GM12864 (cell line): Measurements from ENCODE around the gene TPSD1.
"Not testable (repeated sequence)": the region's sequence is repeated elsewhere in the genome, so short reads cannot be mapped to it uniquely, and the experiment has no call there.

Source experiments
- DNase-seq: peaks from one replicate; pipeline ENCODE4 v3.0.0-alpha.2; 2011; ENCODE audit warnings: low read depth
- H3K4me3 ChIP-seq: 2 replicates; pipeline ENCODE4 v1.5.1; 2011; ENCODE audit warnings: mild to moderate bottlenecking, low read depth, low read length, control low read depth
- TF ChIP-seq, protein P1 (sequence below): IDR thresholded peaks from 2 replicates; pipeline ENCODE4 v1.5.1; 2011; ENCODE audit warnings: low read depth, mild to moderate bottlenecking, moderate library complexity, low read length, control low read depth, inconsistent platforms; ENCODE audit errors: missing control alignments

Gene TPSD1

DNA sequence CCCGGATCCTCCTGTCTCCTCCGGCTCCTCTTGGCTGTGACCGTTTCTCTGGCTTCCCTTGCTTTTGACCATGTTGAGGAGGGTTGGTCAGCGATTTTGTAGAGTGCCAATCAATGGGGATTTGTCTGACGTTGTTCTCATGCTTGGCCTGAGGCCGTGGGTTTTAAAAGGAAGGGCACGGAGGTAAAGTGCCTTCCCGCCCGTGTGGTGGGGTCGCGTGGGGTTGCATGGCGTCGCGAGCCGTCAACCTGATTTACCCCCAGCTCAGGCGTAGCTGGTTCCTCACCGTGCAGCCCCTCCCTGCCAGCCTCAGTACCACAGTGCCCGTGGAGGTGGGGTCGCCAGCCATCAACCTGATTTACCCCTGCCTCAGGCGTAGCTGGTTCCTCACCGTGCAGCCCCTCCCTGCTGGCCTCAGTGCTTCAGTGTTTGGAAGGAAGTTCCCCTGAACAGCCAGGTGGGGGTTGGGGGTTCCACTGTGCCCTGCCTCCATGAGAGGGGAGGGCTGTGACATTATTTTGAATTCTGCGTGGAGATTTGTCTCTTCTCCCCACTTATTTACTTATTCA, 10.3 kb upstream of the TPSD1 start:
- no peak overlapping the region for H3K4me3 ChIP-seq
- TF ChIP-seq, protein P1, sequence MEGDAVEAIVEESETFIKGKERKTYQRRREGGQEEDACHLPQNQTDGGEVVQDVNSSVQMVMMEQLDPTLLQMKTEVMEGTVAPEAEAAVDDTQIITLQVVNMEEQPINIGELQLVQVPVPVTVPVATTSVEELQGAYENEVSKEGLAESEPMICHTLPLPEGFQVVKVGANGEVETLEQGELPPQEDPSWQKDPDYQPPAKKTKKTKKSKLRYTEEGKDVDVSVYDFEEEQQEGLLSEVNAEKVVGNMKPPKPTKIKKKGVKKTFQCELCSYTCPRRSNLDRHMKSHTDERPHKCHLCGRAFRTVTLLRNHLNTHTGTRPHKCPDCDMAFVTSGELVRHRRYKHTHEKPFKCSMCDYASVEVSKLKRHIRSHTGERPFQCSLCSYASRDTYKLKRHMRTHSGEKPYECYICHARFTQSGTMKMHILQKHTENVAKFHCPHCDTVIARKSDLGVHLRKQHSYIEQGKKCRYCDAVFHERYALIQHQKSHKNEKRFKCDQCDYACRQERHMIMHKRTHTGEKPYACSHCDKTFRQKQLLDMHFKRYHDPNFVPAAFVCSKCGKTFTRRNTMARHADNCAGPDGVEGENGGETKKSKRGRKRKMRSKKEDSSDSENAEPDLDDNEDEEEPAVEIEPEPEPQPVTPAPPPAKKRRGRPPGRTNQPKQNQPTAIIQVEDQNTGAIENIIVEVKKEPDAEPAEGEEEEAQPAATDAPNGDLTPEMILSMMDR, result no peak
- DNase-seq, result no peak

DNA sequence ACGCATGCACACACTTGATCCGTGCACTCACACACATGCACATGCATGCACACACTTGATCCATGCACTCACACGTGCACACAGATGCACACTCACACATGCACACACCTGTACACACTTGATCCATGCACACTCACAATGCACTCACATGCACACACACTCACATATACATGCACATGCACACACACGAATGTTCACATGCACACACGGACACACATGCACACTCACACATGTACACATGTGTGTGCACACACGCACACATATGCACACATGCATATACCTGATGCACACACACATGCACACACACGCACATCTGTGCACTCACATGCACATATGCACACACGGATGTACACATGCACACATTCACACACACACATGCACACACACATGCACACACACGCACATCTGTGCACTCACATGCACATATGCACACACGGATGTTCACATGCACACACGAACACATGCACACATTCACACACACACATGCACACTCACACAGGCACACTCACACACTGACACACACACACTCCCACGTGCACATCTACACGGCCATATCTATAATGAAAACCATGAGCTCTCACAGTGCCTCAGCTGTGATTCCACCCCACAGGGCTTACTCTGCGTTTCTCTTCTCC, 7.8 kb upstream of the TPSD1 start:
- not testable (repeated sequence) for H3K4me3 ChIP-seq, DNase-seq

DNA sequence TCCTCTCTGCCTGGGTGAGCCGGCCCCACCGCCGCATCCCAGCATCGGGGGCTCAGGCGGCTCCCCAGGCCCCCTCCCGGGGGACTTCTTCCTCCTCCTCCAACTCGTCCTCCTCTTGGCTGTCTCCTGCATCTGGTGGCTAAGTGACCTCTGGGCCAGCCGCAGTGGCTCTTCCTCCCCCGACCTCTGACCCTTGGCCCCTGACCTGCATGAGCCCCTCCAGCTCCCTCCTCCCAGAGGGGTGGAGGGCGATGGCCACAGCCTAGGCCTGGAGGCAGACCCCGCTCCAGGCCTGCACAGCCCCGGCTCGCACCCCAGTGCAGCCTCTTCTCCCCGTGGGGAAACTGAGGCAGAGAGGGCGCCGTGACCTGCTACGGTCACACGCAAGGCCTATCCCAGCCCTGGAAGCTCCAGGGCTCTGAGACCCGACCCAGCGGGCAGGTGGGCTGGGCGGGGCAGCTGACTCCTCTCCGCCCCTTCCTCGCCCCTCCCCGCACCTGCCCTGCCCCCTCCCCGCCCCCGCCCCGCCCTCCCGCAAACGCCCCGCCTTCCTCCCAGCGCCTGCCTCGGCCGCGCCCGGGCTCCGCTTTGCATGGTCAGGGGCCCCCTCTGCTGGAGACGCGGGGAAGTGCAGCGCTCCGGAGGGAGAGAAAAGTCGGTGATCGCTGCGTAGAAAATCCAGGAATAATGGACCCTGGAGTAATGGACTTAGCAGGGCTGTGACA, 6.7 kb upstream of the TPSD1 start:
- H3K4me3 ChIP-seq, DNase-seq: not testable (repeated sequence)

DNA sequence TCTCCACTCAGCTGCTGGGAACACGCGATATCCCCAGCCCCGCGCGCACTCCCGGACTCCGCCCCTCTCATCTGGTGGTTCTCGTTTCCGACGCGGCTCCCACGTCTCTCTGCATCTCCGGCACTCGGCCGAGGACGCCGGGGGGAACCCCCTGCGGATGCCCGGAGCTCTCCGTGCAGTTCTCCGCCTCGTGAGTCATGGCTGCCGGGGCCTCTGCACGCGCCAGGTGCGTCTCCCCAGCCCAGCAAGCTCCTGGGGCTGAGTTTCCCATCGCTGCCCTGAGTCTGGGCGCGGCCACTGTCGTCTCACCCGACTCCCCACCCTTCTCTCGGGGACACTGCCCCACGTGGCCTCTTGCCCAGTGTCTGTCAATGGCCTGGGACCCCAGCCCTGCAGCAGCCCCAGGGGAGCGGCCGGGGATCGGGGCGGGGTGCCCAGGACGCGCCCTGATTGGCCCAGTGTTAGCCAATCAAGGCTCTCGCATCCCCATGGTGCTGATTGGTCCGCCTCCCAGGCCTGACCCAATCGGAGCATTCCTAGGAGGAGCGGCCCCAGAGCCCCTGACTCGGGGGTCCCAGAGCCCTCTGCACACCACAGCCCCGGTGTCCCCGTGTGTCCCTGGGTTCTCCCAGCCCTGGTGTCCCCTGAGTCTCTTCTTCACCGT, 2.0 kb upstream of the TPSD1 start:
- not testable (repeated sequence) for H3K4me3 ChIP-seq, DNase-seq

DNA sequence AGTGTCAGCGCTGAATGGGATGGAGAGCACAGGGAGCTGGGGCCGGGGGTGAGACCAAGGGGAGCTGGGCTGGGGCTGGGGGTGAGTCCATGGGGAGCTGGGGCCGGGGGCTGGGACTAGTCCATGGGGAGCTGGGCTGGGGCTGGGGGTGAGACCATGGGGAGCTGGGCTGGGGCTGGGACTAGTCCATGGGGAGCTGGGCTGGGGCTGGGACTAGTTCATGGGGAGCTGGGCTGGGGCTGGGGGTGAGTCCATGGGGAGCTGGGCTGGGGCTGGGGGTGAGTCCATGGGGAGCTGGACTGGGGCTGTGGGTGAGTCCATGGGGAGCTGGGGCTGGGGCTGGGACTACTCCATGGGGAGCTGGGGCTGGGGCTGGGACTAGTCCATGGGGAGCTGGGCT, 1.0 kb upstream of the TPSD1 start:
- not testable (repeated sequence) for DNase-seq, H3K4me3 ChIP-seq

DNA sequence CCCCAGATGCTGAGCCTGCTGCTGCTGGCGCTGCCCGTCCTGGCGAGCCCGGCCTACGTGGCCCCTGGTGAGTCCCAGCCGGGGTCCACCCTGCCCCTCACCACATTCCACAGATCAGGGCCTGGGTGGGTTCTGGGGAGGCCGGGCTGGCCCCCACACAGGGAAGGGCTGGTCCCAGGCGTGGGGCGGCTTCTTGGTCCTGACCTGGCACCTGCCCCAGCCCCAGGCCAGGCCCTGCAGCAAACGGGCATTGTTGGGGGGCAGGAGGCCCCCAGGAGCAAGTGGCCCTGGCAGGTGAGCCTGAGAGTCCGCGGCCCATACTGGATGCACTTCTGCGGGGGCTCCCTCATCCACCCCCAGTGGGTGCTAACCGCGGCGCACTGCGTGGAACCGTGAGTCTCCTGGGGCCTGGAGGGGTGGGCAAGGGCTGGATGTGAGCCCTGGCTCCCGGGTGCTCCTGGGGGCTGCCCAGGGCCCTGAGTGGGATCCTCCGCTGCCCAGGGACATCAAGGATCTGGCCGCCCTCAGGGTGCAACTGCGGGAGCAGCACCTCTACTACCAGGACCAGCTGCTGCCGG, 516 bp downstream of the TPSD1 start:
- not testable (repeated sequence) for DNase-seq, H3K4me3 ChIP-seq

DNA sequence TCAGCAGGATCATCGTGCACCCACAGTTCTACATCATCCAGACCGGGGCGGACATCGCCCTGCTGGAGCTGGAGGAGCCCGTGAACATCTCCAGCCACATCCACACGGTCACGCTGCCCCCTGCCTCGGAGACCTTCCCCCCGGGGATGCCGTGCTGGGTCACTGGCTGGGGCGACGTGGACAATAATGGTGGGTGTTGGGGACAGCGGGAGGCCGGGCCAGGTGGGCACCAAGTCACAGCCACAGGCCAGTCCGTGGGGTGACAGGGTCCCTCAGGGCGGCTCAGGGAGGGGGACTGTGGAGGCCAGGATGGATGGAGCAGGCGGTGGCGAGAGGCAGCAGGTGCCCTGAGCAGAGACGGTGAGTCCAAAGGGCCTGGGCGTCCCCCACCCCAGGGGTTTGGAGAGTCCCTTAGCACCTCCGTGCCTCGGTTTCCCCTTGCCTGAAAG, 1.0 kb downstream of the TPSD1 start:
- no peak overlapping the region for H3K4me3 ChIP-seq
- no peak for DNase-seq
- TF ChIP-seq, protein P1, result no peak

DNA sequence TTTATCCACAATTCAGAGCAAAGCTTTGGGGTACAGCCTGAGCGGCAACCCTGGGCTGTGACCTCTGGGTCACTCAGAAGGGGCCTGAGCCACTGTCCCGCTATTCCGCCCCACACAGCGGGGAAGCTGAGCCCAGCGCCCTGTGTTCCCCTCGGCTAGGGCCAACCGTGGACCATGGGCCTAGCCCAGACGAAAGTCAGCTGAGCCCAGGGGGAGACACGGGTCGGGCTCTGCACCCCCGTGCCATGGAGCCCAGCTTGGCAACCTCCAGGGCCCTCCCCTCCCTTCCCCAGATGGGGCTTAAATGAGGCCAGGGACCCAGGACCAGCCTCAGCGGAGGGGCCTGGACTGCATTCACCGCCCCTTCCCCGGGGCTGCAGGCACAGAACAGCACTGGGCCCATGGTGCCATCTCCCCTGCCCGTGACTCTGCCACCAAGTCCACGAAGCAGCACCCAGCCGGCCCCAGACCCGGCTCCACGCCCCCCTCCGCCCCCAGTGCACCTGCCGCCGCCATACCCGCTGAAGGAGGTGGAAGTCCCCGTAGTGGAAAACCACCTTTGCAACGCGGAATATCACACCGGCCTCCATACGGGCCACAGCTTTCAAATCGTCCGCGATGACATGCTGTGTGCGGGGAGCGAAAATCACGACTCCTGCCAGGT, 1.8 kb downstream of the TPSD1 start:
- TF ChIP-seq, protein P1, result no peak
- no peak for DNase-seq
- H3K4me3 ChIP-seq, result no peak overlapping the region

DNA sequence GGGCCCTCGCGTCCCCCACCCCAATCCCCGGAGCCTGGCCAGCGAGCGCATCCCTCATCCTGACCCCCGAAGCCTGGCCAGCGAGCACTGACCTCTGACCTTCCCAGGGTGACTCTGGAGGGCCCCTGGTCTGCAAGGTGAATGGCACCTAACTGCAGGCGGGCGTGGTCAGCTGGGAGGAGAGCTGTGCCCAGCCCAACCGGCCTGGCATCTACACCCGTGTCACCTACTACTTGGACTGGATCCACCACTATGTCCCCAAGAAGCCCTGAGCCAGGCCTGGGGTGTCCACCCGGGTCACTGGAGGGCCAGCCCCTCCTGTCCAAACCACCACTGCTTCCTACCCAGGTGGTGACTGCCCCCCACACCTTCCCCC, 2.3 kb downstream of the TPSD1 start:
- no peak for DNase-seq
- TF ChIP-seq, protein P1, result no peak

More for the DNA sequence above, 2.3 kb downstream of the TPSD1 start:
- no peak overlapping the region for H3K4me3 ChIP-seq
